Ovary (tissue), 9 donors: Measurements from ENCODE around the gene FARSA. TPM values are rescaled to one million over a fixed set of nuclear protein-coding genes. Genes with fewer than 3 reads are reported as not detected.

Experiments used
- DNase-seq, 5 donors: peaks; one replicate each; pipeline ENCODE4 v3.0.0-alpha.2; 2019 to 2020
- H3K27ac ChIP-seq, 2 donors: fragments of 200-600 bp; one replicate each; pipeline versions ENCODE4 v1.5.1 to v1.8.0; 2019 to 2022
- H3K27me3 ChIP-seq: fragments of 200-600 bp; one replicate; pipeline ENCODE4 v1.8.0; 2022
- H3K36me3 ChIP-seq: fragments of 200-600 bp; sonication (generic); one replicate; pipeline ENCODE4 v1.5.1; 2019
- H3K4me1 ChIP-seq: one replicate; pipeline ENCODE4 v1.8.1; 2013; ENCODE audit warnings: mild to moderate bottlenecking, moderate library complexity; ENCODE audit not compliant: insufficient read depth
- H3K4me3 ChIP-seq: fragments of 200-600 bp; sonication (generic); one replicate; pipeline ENCODE4 v1.5.1; 2017
- H3K9me3 ChIP-seq, 2 donors: fragments of 200-600 bp in 1 of 2; sonication (generic) in 1 of 2; one replicate each; pipeline versions ENCODE4 v1.5.1 to v1.8.1; 2013 to 2019; ENCODE audit warnings: mild to moderate bottlenecking in 1 of 2, moderate library complexity in 1 of 2
- EP300 ChIP-seq: sonication (generic); formaldehyde crosslinking; IDR thresholded peaks from one replicate; pipeline ENCODE4 v1.6.1; 2017; ENCODE audit warnings: antibody characterized with exemption
- POLR2A ChIP-seq: fragments of 450-650 bp; IDR thresholded peaks from one replicate; pipeline ENCODE4 v1.6.1; 2017; ENCODE audit warnings: antibody characterized with exemption, mild to moderate bottlenecking, moderate library complexity
- WGBS, 3 donors: extraction: QIAGEN DNeasy Blood & Tissue Kit in 1 of 3; methylation state at CpG; one replicate each; pipeline versions ENCODE4 v1.1.5 to v1.1.7; 2013 to 2017; 5-methylcytosine and 5-hydroxymethylcytosine counted together
- intact Hi-C, 4 donors: fragments of 100-400 bp; cut with DNase I; formaldehyde crosslinking; loops; one replicate each; pipeline versions ENCODE4 v1.11.0 to v1.15.1; 2022 to 2023
- polyA plus RNA-seq, 2 donors: library from polyadenylated mRNA; stranded (reverse); fragments of 200-250 nt in 1 of 2; fragments of 350-450 nt in 1 of 2; fragmentation: Illumina TruSeq in 1 of 2; extraction: RNeasy Lipid Tissue Mini Kit (QIAGEN cat#74804) in 1 of 2; gene quantifications; one replicate each; pipeline ENCODE4 v1.2.3, GENCODE V29; 2013 to 2014
- total RNA-seq, 7 donors: library from RNA; depleted of rRNA in 2 of 7; stranded (reverse); fragments of >200 nt in 2 of 7; fragmentation: NEBNext Ultra II Directional in 3 of 7; extraction: Animal tissue kit (Norgen Biotek cat#: 25700) in 3 of 7; gene quantifications; one replicate each; pipeline versions ENCODE4 v1.1.0 to v1.2.4, GENCODE V29; 2016 to 2023
- TF ChIP-seq, protein P1 (sequence below), 3 donors: fragments of 450-650 bp in 2 of 3; fragments of 200-600 bp in 1 of 3; IDR thresholded peaks; one replicate each; pipeline versions ENCODE4 v1.5.1 to v1.8.0; 2016 to 2022; ENCODE audit warnings: antibody characterized with exemption in 3 of 3, mild to moderate bottlenecking in 1 of 3
- donor health status: DM: no; HTN: no; CAD: no; lungs with moderate emphysema.
- donor health status: DM: no; HTN: no; CAD: no.
- donor health status: Bipolar disorder and iron deficiency.
- donor health status: DM: yes; HTN: yes; CAD: no.
- donor health status: DM: no; HTN: no; CAD: no.
- donor health status: DM: yes; HTN: yes; CAD: no.

The FARSA gene
- total and polyA plus RNA-seq, 9 donors: 8.0 to 50.2 (median 39.7) TPM

DNA sequence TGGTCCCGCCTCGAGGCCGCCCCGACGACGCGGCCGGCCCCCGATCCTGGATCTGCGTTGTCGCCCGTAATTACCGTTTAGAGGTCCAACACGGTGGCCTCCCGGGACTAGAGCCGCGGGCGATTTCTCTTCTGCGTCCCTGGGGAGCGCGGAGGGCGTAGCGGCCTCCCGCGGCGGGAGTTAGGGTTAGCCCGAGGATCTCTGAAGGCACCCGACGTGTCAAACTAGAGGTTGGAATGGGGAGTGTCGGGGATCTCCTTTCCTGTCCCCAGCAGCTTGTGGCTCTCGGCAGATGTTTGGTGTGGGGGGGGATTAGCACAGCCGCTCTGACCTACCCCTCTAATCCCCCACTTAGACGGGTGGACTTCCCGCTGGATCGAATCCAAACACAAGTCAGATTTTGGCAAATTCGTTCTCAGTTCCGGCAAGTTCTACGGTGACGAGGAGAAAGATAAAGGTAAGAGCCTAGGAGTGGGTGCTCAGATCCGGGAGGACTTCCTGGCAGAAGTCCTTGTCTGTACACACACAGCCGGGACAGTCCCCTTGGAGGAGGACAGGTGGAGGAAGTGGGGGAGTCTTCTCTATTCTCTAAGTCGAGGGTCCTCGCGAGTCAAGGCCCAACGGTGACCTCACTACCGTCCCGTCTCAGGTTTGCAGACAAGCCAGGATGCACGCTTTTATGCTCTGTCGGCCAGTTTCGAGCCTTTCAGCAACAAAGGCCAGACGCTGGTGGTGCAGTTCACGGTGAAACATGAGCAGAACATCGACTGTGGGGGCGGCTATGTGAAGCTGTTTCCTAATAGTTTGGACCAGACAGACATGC, 5.5 kb upstream of the FARSA start:
- peak overlapping the region; percentile 93 for H3K4me3 ChIP-seq
- H3K36me3 ChIP-seq: no peaks in the 10 kb centered on the region
- H3K9me3 ChIP-seq: no peaks in the 10 kb centered on the region
- TF ChIP-seq POLR2A (peak; percentile 6), EP300 (no peak)
- TF ChIP-seq, protein P1, sequence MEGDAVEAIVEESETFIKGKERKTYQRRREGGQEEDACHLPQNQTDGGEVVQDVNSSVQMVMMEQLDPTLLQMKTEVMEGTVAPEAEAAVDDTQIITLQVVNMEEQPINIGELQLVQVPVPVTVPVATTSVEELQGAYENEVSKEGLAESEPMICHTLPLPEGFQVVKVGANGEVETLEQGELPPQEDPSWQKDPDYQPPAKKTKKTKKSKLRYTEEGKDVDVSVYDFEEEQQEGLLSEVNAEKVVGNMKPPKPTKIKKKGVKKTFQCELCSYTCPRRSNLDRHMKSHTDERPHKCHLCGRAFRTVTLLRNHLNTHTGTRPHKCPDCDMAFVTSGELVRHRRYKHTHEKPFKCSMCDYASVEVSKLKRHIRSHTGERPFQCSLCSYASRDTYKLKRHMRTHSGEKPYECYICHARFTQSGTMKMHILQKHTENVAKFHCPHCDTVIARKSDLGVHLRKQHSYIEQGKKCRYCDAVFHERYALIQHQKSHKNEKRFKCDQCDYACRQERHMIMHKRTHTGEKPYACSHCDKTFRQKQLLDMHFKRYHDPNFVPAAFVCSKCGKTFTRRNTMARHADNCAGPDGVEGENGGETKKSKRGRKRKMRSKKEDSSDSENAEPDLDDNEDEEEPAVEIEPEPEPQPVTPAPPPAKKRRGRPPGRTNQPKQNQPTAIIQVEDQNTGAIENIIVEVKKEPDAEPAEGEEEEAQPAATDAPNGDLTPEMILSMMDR (IDR thresholded peaks at IDR 0.05): peak in 2 of 3 donors; percentile 23 to 54
- H3K27ac ChIP-seq: peak overlapping the region; percentile 18 to 55
- peaks cover 5% of the 10 kb centered on the region for H3K4me1 ChIP-seq
- no peaks in the 10 kb centered on the region for H3K27me3 ChIP-seq
- WGBS, 3 donors: 0 to 1% (median 0%) methylated on average over 49 to 54 of the region's 54 CpGs
- peak in 3 of 5 donors; percentile 48 to 54 (median 53) for DNase-seq
- intact Hi-C loops: no loop called here

DNA sequence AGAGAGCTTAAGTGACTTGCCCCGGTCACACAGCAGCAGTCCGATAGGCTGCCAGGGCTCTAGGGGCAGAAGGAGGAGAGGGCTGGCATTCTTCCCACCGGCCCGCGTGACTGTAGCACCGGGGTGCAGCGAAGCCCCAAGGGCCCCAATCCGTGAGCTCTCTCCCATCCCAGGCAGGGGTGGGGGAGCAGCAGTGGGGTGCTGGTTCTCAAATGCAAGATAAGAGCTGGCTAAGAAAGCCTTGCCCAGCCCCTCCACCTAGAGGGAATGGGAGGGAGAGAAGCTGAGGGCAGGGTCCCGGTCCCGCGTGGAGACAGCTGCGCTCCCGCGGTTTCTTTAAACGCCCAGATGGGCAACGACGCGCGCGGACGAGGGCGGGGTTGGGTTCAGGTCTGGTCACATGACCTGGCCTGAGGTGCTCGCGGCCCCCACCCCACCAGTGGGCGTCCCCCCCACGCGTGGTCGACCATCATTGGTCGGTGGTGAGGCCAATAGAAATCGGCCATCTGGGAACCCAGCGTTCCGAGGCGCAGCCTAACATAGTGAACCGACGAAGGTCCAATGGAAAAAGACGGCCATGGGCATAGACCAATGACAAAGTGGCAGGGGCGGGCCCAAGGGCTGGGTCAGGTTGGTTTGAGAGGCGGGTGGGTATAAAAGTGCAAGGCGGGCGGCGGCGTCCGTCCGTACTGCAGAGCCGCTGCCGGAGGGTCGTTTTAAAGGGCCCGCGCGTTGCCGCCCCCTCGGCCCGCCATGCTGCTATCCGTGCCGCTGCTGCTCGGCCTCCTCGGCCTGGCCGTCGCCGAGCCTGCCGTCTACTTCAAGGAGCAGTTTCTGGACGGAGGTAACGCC, 4.6 kb upstream of the FARSA start, which contains the start of gene CALR:
TSS of gene CALR (plus strand) at position 683 of the 852 bp plus-strand sequence. CDS start at position 754, 71 bp downstream.
- Histone ChIP-seq H3K27me3 (no peaks in the 10 kb centered on the region), H3K27ac (peak within 1 kb of the TSS; percentile 18 to 55), H3K36me3 (no peaks in the 10 kb centered on the region), H3K4me3 (peak within 1 kb of the TSS; percentile 93), H3K4me1 (peaks cover 5% of the 10 kb centered on the region), H3K9me3 (no peaks in the 10 kb centered on the region)
- peak; percentile 99 to 100 (median 99) for DNase-seq
- TF ChIP-seq, protein P1 (IDR thresholded peaks at IDR 0.05): no peak
- TF ChIP-seq POLR2A (peak; percentile 99), EP300 (peak; percentile 16)
- WGBS, 3 donors: 0 to 1% (median 1%) methylated on average over 61 to 63 of the region's 63 CpGs
- intact Hi-C loops: no loop called here

DNA sequence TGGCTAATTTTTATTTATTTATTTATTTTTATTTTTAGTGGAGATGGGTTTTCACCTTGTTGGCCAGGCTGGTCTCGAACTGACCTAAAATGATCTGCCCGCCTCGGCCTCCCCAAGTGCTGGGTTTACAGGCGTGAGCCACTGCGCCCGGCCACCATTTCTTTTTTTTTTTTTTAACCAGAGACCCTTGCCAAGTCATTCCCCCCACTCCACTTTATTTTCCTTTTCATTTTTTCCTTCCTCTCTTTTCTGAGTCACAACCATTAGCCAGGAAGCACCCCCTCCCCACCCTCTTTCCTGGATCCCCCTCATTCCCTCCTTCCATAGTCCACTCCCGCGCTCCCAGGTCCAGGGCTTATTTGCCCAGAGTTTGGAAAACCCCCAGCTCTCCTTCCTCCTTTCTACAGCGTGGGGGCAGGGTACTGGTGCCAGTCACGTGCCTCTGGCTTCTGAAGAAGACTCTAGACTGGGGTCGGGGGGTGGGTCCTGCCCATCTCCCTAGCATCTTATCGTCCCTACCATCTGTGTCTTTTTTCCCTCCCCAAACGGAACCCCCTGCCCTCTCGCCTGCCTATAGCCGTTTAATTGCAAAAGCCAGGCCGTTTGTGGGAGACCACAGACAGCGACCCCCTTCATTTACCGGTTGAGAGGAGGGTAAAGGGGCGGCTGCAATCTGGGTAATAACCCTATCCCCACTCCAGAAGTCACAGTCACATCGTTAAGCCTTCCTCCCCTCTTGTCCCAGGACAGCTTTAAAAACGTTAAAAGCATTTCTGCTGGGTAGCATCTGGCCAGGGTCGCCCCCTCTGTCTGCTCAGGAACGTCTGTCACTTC, 3.8 kb upstream of the FARSA start:
- no peaks in the 10 kb centered on the region for H3K36me3 ChIP-seq
- 20 to 25% (median 24%) methylated on average over 23 of the region's 23 CpGs for WGBS, 3 donors
- intact Hi-C loops: no loop called here
- peak overlapping the region; percentile 35 for H3K4me3 ChIP-seq
- H3K4me1 ChIP-seq: peaks cover 10% of the 10 kb centered on the region
- peak in 2 of 5 donors; percentile 49 to 50 for DNase-seq
- no peaks in the 10 kb centered on the region for H3K9me3 ChIP-seq
- H3K27ac ChIP-seq: no peak overlapping the region
- TF ChIP-seq EP300: no peak
- TF ChIP-seq, protein P1 (IDR thresholded peaks at IDR 0.05): no peak
- H3K27me3 ChIP-seq: no peaks in the 10 kb centered on the region

DNA sequence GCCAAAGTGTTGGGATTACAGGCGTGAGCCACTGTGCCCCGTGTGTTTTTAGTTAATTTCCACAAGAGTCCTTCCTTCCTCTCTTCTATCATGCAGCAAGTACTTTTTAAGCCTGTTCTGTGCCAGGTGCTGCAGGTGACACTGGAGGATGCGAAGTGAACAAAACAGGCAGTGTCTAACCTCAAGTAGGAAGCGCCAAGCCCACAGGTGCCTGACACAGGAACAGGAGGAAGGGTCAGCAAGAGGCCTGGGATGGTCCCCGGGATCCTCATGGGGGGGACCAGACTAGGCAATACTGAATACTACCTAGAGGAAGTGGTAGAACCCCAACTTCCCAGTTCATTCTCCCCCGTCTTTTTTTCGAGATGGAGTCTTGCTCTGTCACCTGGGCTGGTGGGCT, 3.1 kb upstream of the FARSA start:
- TF ChIP-seq POLR2A (no peak), EP300 (no peak)
- TF ChIP-seq, protein P1 (IDR thresholded peaks at IDR 0.05): no peak
- intact Hi-C loops: no loop called here
- H3K4me3 ChIP-seq: no peak overlapping the region
- peaks cover 10% of the 10 kb centered on the region for H3K4me1 ChIP-seq
- H3K36me3 ChIP-seq: no peaks in the 10 kb centered on the region
- H3K27me3 ChIP-seq: no peaks in the 10 kb centered on the region
- DNase-seq: no peak
- no peak overlapping the region for H3K27ac ChIP-seq
- WGBS, 3 donors: 65 to 74% (median 66%) methylated on average over 7 of the region's 7 CpGs
- H3K9me3 ChIP-seq: no peaks in the 10 kb centered on the region
